ENCODE results near the gene ATP9B. TPM values are rescaled to one million over a fixed set of nuclear protein-coding genes. Genes with fewer than 3 reads are reported as not detected.

Gene ATP9B
- total RNA-seq, 1 experiment from 2014 or later, result 11.7 TPM

GRCh38 chr18:79108549-79109215 is 39.5 kb downstream of the ATP9B start:
- no peak for DNase-seq
- Histone ChIP-seq H3K36me3 (no peaks in the 10 kb centered on the region), H3K27me3 (no peaks in the 10 kb centered on the region), H3K9me3 (no peaks in the 10 kb centered on the region), H3K4me3 (no peak overlapping the region)

DNA sequence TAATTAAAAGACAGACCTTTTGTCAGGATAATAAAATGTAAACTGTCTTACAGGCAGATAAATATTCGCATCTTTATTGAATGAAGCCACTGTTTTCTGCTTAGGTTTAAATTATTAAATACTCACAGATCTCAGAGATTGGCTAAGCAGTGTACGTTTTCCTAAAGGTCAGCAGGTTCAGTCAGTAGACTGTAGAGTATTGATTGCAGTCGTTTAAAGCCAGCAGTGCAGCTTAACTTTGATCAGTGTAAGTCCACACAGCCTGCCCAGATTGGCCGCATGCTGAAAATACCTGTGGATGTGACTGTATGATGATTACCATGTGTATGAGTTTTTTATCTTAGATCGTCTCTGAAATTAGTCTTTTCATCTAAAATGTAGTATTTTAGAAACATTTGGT is 42.3 kb downstream of the ATP9B start:
- 0 out of 2 replicates have a peak, but pooled peaks cover 2% of the 10 kb centered on the region for H3K36me3 ChIP-seq
- no peak overlapping the region for H3K4me3 ChIP-seq
- no peaks in the 10 kb centered on the region for H3K9me3 ChIP-seq
- no peak for DNase-seq
- no peaks in the 10 kb centered on the region for H3K27me3 ChIP-seq

DNA sequence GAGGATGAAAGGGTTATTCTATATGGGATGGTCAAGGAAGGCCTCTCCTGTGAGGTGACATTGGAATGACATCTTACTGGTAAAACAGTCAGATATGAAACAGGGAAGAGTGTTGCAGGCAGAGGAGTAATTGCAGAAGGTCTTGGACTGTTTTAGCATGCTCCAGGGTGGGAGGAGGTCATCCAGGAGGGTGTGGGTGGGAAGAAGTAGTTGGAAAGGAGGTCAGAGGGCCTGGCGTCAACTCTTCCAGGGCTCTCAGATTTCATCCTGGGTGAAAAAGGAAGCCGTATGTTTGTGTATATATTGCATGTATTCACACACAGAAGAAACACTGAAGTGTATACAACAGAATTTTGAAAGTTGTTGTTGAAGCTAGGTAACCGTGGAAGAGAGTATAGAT is 48.2 kb downstream of the ATP9B start:
- H3K36me3 ChIP-seq, result 0 out of 2 replicates have a peak, but pooled peaks cover 2% of the 10 kb centered on the region
- H3K4me3 ChIP-seq, result no peak overlapping the region
- no peak for DNase-seq
- no peaks in the 10 kb centered on the region for H3K9me3 ChIP-seq
- H3K27me3 ChIP-seq, result no peaks in the 10 kb centered on the region

- Histone ChIP-seq H3K9me3 (no peaks in the 10 kb centered on the region), H3K27me3 (no peaks in the 10 kb centered on the region), H3K36me3 (0 out of 2 replicates have a peak, but pooled peaks cover 2% of the 10 kb centered on the region), H3K4me3 (no peak overlapping the region)
- DNase-seq, result no peak
Measured at GRCh38 chr18:79117788-79118187, 48.6 kb downstream of the ATP9B start.

DNA sequence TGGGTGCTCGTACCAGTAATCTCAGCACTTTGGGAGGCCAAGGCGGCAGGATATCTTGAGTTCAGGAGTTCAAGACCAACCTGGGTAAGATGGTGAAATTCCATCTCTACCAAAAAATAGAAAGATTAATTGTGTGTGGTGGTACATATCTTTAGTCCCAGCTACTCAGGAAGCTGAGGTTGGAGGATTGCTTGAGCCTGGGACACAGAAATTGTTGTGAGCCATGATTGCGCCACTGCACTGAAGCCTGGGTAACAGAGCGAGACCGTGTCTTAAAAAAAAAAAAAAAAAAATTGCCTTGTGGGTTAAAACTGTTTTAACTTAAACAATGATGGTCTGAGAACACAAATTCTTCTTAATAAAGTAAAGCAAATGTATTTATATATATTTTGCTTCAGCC is 49.6 kb downstream of the ATP9B start:
- Histone ChIP-seq H3K4me3 (no peak overlapping the region), H3K9me3 (no peaks in the 10 kb centered on the region), H3K27me3 (no peaks in the 10 kb centered on the region), H3K36me3 (0 out of 2 replicates have a peak, but pooled peaks cover 2% of the 10 kb centered on the region)
- no peak for DNase-seq

DNA sequence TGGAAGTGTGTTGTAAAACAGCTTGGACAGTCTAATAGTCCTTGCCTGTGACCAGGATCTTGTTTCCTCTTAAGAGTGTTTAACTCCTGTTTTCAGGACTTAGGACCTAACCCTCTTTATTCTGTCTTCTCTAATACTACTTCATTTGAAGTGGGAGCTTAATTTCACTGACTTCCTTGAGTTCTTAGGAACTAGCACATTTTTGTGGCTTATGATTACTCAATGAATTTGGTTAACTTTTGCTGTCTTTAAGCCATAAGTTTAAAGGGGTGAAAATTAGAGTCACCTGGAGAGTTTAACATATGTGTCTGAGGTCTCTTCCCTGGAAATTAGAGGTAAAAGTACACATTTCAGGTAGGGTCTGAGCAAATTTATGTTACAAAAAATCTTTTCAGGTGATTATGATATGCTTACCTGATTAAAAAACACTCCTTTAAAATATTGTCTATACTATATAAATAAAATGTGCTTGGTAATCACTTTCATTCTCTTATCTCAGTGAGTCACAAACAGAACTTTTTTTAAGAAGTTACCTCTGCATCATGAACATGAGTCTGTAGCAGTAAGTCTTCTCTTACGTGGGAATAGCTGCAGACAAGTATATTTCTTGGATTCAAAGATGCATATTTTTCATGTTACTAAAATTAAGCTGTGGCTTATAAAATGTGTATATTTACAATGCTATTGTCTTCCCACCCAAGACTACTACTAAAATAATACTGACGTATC is 52.7 kb downstream of the ATP9B start:
- Histone ChIP-seq H3K9me3 (no peaks in the 10 kb centered on the region), H3K27me3 (no peaks in the 10 kb centered on the region), H3K36me3 (no peaks in the 10 kb centered on the region), H3K4me3 (no peak overlapping the region)
- no peak for DNase-seq

GRCh38 chr18:79123948-79124347 is 54.8 kb downstream of the ATP9B start:
- Histone ChIP-seq H3K9me3 (no peaks in the 10 kb centered on the region), H3K27me3 (no peaks in the 10 kb centered on the region), H3K36me3 (no peaks in the 10 kb centered on the region), H3K4me3 (no peak overlapping the region)
- DNase-seq, result no peak

DNA sequence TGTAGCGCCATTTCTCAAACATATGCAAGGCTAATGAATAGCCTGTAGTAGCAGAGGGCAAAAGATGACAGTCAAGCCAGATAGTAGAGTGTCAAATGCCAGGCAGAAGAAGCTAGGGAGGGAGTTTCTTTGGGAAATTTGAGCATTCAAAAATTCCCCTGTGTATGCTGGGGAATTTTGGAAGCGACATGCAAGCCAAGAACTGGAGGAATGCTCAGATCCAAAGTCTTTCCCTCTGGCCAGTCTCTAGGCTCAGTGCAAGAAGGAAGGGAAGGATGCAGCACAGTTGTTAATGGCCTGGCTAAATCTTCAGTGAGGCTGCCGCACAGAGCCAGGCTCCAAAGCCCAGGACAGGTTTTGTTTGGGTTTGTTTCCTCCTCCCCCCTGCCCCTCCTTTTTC is 59.9 kb downstream of the ATP9B start:
- Histone ChIP-seq H3K27me3 (no peaks in the 10 kb centered on the region), H3K9me3 (no peaks in the 10 kb centered on the region), H3K36me3 (no peaks in the 10 kb centered on the region), H3K4me3 (no peak overlapping the region)
- no peak for DNase-seq

GRCh38 chr18:79133724-79134123 is 64.5 kb downstream of the ATP9B start:
- Histone ChIP-seq H3K9me3 (no peaks in the 10 kb centered on the region), H3K27me3 (no peaks in the 10 kb centered on the region), H3K36me3 (no peaks in the 10 kb centered on the region), H3K4me3 (no peak overlapping the region)
- no peak for DNase-seq

DNA sequence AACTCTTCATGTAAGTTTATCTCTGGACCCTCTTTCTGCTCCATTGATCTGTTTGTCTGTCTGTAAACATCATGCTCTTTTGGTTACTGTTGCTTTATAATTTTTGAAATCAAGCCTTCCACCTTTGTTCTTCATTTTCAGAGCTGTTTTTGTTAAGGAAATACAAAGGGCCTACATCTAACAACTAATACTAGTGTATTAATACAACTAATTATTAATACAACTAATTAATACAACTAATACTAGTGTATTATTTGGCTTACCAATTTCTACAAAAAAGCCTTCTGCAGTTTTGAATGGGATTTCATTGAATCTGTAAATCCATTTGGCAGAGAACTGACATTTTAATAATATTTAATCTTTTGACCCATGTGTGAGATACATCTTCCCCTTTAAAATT is 66.7 kb downstream of the ATP9B start:
- Histone ChIP-seq H3K27me3 (no peaks in the 10 kb centered on the region), H3K4me3 (no peak overlapping the region), H3K36me3 (no peaks in the 10 kb centered on the region), H3K9me3 (no peaks in the 10 kb centered on the region)
- no peak for DNase-seq

GRCh38 chr18:79136742-79137141 is 67.5 kb downstream of the ATP9B start:
- no peaks in the 10 kb centered on the region for H3K36me3 ChIP-seq
- no peaks in the 10 kb centered on the region for H3K27me3 ChIP-seq
- no peak overlapping the region for H3K4me3 ChIP-seq
- no peaks in the 10 kb centered on the region for H3K9me3 ChIP-seq
- DNase-seq, result no peak

DNA sequence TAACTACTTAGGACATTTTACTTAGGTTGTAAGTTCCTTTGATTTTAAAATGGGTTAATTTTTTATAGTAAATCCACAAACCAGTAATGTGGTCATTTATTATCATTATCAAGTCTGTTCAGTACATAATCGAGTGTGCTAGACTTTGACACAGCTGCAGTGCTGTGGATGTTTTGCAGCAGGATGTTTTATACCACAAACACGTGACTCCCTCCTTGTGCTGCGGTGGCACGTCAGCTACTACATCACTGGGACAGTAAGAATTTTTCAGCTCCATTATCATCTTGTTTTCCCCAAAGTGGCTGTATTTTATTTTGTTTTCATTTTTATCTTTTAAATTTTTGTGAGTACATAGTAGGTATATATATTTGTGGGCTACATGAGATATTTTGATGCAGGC is 70.0 kb downstream of the ATP9B start:
- Histone ChIP-seq H3K9me3 (no peaks in the 10 kb centered on the region), H3K4me3 (no peak overlapping the region), H3K36me3 (no peaks in the 10 kb centered on the region), H3K27me3 (no peaks in the 10 kb centered on the region)
- DNase-seq, result no peak

- H3K36me3 ChIP-seq, result no peaks in the 10 kb centered on the region
- no peak for DNase-seq
Measured at GRCh38 chr18:79147014-79147413, 77.8 kb downstream of the ATP9B start.

GRCh38 chr18:79151191-79151590 is 82.0 kb downstream of the ATP9B start:
- Histone ChIP-seq H3K27me3 (no peaks in the 10 kb centered on the region), H3K4me3 (no peak overlapping the region), H3K9me3 (no peaks in the 10 kb centered on the region), H3K36me3 (no peaks in the 10 kb centered on the region)
- DNase-seq, result no peak

More at GRCh38 chr18:79147014-79147413, 77.8 kb downstream of the ATP9B start:
- H3K9me3 ChIP-seq, result no peaks in the 10 kb centered on the region
- H3K27me3 ChIP-seq, result no peaks in the 10 kb centered on the region
- H3K4me3 ChIP-seq, result no peak overlapping the region

DNA sequence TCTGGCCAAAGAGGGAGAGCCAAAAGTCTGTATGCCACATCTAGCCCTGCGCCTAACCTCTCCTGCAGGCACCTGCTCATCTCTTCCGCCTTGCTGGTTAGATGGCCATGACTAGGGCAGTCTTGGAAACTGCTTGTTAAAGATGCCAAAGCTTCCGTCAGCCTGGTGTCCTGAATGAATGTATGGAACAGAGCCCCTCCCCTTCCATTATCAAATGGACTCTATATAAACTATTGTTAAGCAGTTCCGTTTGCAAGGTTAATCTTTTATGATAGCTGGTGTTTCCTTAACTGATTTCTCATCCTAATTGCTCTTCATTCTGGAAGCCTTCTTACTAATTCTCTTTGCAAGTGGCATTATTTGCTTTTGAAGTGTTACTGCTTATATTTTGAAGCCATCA is 87.1 kb downstream of the ATP9B start:
- H3K27me3 ChIP-seq, result no peaks in the 10 kb centered on the region

GRCh38 chr18:79164706-79165105 is 95.5 kb downstream of the ATP9B start:
- Histone ChIP-seq H3K36me3 (no peaks in the 10 kb centered on the region), H3K4me3 (no peak overlapping the region), H3K27me3 (no peaks in the 10 kb centered on the region), H3K9me3 (no peaks in the 10 kb centered on the region)
- DNase-seq, result no peak

More for the DNA sequence above, 87.1 kb downstream of the ATP9B start:
- no peak for DNase-seq
- Histone ChIP-seq H3K9me3 (no peaks in the 10 kb centered on the region), H3K36me3 (no peaks in the 10 kb centered on the region), H3K4me3 (no peak overlapping the region)

DNA sequence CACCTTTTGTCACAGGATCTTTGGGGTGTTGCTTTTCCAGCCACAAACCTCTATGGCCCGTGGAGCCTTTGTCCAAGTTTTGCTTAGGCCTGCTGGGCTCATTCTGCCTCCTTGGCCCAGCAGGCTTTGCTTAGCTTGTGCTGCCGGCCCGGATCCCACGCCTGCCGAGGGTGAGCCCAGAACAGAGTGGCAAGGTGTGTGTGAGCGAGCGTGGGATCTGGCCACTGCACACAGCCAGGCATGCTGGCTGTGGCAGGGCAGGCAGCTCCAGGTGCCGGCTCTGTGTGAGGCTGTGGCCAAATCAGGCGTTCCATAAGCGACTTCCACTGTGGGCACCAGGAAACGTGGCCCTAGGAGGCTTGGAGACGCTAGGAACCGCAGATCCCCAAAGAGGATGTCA is 97.5 kb downstream of the ATP9B start:
- no peaks in the 10 kb centered on the region for H3K27me3 ChIP-seq
- no peak overlapping the region for H3K4me3 ChIP-seq
- no peaks in the 10 kb centered on the region for H3K36me3 ChIP-seq
- DNase-seq, result no peak
- H3K9me3 ChIP-seq, result no peaks in the 10 kb centered on the region

All from MG63 (cell line).